Large intestine (tissue), 3 donors: ENCODE measurements around the gene AOC1. TPM values are rescaled to one million over a fixed set of nuclear protein-coding genes. Genes with fewer than 3 reads are reported as not detected.

ENCODE experiments used
- DNase-seq, 2 donors: peaks; one replicate each; pipeline versions ENCODE4 v3.0.0 to v3.0.0-alpha.2; 2013
- H3K27ac ChIP-seq: one replicate; pipeline ENCODE4 v1.5.1; 2013; ENCODE audit warnings: low read length
- H3K27me3 ChIP-seq: 2 replicates; pipeline ENCODE4 v1.6.1; 2013; ENCODE audit warnings: low read length; ENCODE audit not compliant: control insufficient read depth, insufficient read depth
- H3K36me3 ChIP-seq: 2 replicates; pipeline ENCODE4 v1.6.1; 2013; ENCODE audit warnings: low read length; ENCODE audit not compliant: control insufficient read depth, insufficient read depth
- H3K4me1 ChIP-seq: one replicate; pipeline ENCODE4 v1.6.1; 2013; ENCODE audit warnings: low read length; ENCODE audit not compliant: control insufficient read depth, insufficient read depth
- H3K4me3 ChIP-seq: one replicate; pipeline ENCODE4 v1.5.1; 2013; ENCODE audit warnings: low read length
- H3K9me3 ChIP-seq: one replicate; pipeline ENCODE4 v1.6.1; 2013; ENCODE audit warnings: mild to moderate bottlenecking, low read depth, low read length, moderate library complexity; ENCODE audit not compliant: control insufficient read depth
- whole genome bisulfite sequencing: methylation state at CpG from one replicate; pipeline ENCODE4 v1.1.5; 2013; ENCODE audit warnings: low lambda C conversion rate; ENCODE audit not compliant: insufficient coverage; 5-methylcytosine and 5-hydroxymethylcytosine counted together
- polyA plus RNA-seq: library from polyadenylated mRNA; unstranded; fragments of 120-200 nt; gene quantifications from one replicate; pipeline ENCODE4 v1.2.1, GENCODE V29; 2013

The AOC1 gene
- polyA plus RNA-seq, 1 donor: 206 TPM

DNA sequence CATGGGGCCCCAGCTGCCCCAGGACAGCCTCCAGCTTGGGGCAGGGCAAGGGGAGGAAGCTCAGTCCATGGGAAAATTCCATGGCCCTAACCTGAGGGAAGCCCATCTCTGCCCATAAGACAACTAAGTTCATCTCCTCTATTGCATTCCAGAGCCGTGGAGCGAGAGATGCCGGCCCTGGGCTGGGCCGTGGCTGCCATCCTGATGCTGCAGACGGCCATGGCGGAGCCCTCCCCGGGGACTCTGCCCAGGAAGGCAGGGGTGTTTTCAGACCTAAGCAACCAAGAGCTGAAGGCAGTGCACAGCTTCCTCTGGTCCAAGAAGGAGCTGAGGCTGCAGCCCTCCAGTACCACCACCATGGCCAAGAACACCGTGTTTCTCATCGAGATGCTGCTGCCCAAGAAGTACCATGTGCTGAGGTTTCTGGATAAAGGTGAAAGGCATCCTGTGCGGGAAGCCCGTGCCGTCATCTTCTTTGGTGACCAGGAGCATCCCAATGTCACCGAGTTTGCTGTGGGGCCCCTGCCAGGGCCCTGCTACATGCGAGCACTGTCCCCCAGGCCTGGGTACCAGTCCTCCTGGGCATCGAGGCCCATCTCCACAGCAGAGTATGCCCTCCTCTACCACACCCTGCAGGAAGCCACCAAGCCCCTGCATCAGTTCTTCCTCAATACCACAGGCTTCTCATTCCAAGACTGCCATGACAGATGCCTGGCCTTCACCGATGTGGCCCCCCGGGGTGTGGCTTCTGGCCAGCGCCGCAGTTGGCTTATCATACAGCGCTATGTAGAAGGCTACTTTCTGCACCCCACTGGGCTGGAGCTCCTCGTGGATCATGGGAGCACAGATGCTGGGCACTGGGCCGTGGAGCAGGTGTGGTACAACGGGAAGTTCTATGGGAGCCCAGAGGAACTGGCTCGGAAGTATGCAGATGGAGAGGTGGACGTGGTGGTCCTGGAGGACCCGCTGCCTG lies 4.3 kb downstream of the AOC1 start:
- Histone ChIP-seq H3K4me3 (no peak overlapping the region), H3K27ac (no peak overlapping the region), H3K36me3 (peaks cover 35% of the 10 kb centered on the region), H3K9me3 (peaks cover 2% of the 10 kb centered on the region), H3K4me1 (peaks cover 15% of the 10 kb centered on the region), H3K27me3 (no peaks in the 10 kb centered on the region)
- DNase-seq: no peak
- no CpG with 5 or more reads among the region's 26 CpGs for WGBS

GRCh38 chr7:150857276-150858055 lies 5.1 kb downstream of the AOC1 start:
- DNase-seq: no peak
- no peak overlapping the region for H3K27ac ChIP-seq
- H3K9me3 ChIP-seq: peaks cover 2% of the 10 kb centered on the region
- no peaks in the 10 kb centered on the region for H3K27me3 ChIP-seq
- peaks cover 11% of the 10 kb centered on the region for H3K4me1 ChIP-seq
- H3K4me3 ChIP-seq: no peak overlapping the region
- H3K36me3 ChIP-seq: peaks cover 35% of the 10 kb centered on the region
- no CpG with 5 or more reads among the region's 43 CpGs for WGBS

DNA sequence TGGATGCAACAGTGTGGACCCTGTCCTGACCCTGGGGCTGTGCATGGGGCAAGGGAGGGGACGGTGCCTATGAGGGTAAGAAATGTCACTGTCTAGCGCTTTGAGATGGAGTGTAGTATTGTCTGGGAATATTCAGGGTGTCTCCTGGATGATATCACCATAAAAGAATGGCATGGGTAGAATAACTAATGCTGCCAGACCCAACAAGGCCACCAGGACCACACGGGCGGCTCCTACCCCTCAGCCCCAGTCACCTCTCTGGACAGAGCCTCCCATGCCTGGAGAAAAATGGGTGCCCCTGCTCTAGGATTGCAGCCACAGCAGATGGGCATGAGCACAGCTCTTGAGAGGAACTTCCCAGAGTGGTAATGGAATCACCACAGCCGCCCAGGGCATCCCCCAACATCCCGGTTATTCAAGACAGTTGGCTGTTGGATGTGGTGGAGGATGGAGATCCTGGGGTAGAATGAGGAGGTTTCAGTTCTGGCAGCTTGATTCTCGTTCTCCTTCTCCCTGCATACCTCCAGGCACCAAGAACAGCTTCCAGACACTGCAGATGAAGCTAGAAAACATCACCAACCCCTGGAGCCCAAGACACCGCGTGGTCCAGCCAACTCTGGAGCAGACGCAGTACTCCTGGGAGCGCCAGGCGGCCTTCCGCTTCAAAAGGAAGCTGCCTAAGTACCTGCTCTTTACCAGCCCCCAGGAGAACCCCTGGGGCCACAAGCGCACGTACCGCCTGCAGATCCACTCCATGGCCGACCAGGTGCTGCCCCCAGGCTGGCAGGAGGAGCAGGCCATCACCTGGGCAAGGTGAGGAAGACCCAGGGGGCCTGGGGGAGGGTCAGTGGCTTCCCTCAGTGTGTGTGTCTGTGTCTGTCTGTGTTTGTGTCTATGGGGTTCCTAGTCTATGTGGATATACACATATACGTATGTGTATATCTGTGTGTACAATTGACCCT lies 6.2 kb downstream of the AOC1 start:
- no peak for DNase-seq
- H3K27ac ChIP-seq: no peak overlapping the region
- H3K36me3 ChIP-seq: peaks cover 35% of the 10 kb centered on the region
- H3K4me1 ChIP-seq: peaks cover 11% of the 10 kb centered on the region
- peaks cover 2% of the 10 kb centered on the region for H3K9me3 ChIP-seq
- no peaks in the 10 kb centered on the region for H3K27me3 ChIP-seq
- no peak overlapping the region for H3K4me3 ChIP-seq
- WGBS: no CpG with 5 or more reads among the region's 18 CpGs

GRCh38 chr7:150860291-150860977 lies 8.1 kb downstream of the AOC1 start:
- Histone ChIP-seq H3K27me3 (no peaks in the 10 kb centered on the region), H3K9me3 (peaks cover 2% of the 10 kb centered on the region), H3K4me1 (peaks cover under 1% of the 10 kb centered on the region), H3K36me3 (peaks cover 35% of the 10 kb centered on the region), H3K4me3 (no peak overlapping the region), H3K27ac (no peak overlapping the region)
- DNase-seq: no peak
- WGBS: no CpG with 5 or more reads among the region's 14 CpGs

GRCh38 chr7:150860978-150861295 lies 8.6 kb downstream of the AOC1 start:
- no peaks in the 10 kb centered on the region for H3K4me1 ChIP-seq
- H3K27me3 ChIP-seq: no peaks in the 10 kb centered on the region
- H3K27ac ChIP-seq: no peak overlapping the region
- WGBS: no CpG with 5 or more reads among the region's 9 CpGs
- H3K4me3 ChIP-seq: no peak overlapping the region
- H3K36me3 ChIP-seq: peaks cover 35% of the 10 kb centered on the region
- DNase-seq: no peak
- H3K9me3 ChIP-seq: peaks cover 2% of the 10 kb centered on the region

DNA sequence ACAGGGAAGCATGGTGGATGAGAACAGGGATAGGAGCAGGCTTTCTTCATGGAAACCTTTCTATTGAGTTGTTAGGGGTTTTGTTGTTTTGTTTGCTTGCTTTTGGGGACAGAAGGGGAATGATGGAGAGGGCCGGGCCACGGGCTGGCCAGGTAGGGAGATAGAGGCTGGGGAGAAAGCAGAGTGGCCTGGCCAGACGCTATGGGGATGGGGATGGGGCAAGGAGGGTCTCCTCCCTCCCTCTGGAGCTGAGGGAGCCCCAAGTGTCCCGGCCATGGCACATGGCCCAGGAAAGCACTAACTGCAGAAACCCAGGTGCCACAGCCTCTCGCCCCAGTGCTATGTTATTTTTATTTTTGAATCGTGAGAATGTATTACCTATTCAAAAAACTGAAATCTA lies 10.0 kb downstream of the AOC1 start:
- Histone ChIP-seq H3K4me1 (no peaks in the 10 kb centered on the region), H3K9me3 (no peaks in the 10 kb centered on the region), H3K27ac (no peak overlapping the region), H3K27me3 (no peaks in the 10 kb centered on the region), H3K4me3 (no peak overlapping the region), H3K36me3 (peaks cover 26% of the 10 kb centered on the region)
- DNase-seq: no peak
- 100% methylated on average over 1 of the region's 6 CpGs for WGBS

DNA sequence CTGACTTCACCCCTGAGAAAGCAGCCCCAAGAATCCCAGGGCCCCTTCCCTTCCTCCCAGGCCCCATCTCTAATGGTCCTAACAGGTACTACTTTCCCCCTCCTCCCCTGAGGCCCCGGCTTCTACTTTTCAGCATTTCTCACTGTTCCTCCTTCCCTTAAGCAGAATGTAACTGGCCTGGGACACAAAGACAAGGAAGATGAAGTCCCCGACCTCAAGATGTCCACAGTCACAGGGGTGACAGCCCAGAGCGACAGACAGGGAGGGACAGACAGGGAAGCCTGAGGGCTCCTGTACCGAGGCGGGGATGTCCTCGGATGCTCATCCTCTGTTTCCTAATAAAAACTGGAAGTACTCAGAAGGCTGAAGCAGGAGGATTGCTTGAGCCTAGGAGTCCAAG lies 11.6 kb downstream of the AOC1 start:
- Histone ChIP-seq H3K27ac (no peak overlapping the region), H3K27me3 (no peaks in the 10 kb centered on the region), H3K9me3 (no peaks in the 10 kb centered on the region), H3K36me3 (peaks cover 12% of the 10 kb centered on the region), H3K4me1 (no peaks in the 10 kb centered on the region), H3K4me3 (no peak overlapping the region)
- no peak for DNase-seq
- 80% methylated on average over 1 of the region's 6 CpGs for WGBS

- no peaks in the 10 kb centered on the region for H3K27me3 ChIP-seq
- H3K36me3 ChIP-seq: no peaks in the 10 kb centered on the region
- no peaks in the 10 kb centered on the region for H3K9me3 ChIP-seq
- DNase-seq: no peak
- no peak overlapping the region for H3K4me3 ChIP-seq
- 100% methylated on average over 1 of the region's 4 CpGs for WGBS
- H3K4me1 ChIP-seq: no peaks in the 10 kb centered on the region
- H3K27ac ChIP-seq: no peak overlapping the region
These were observed 14.7 kb downstream of the AOC1 start for GRCh38 chr7:150866932-150867564.

- Histone ChIP-seq H3K4me3 (no peak overlapping the region), H3K27ac (no peak overlapping the region), H3K27me3 (no peaks in the 10 kb centered on the region), H3K9me3 (no peaks in the 10 kb centered on the region), H3K4me1 (no peaks in the 10 kb centered on the region), H3K36me3 (no peaks in the 10 kb centered on the region)
- WGBS: 100% methylated on average over 1 of the region's 7 CpGs
- DNase-seq: no peak
These were observed 15.3 kb downstream of the AOC1 start for GRCh38 chr7:150867605-150868004.
